HG02678 (cell line): ENCODE data around the gene PTPRO.

Source experiments
- ATAC-seq: cut with Tn5 transposase; IDR thresholded peaks from one replicate; pipeline ENCODE4 v1.9.1; 2021; ENCODE audit warnings: mild to moderate bottlenecking, moderate library complexity; ENCODE audit not compliant: unreplicated experiment

PTPRO gene

DNA sequence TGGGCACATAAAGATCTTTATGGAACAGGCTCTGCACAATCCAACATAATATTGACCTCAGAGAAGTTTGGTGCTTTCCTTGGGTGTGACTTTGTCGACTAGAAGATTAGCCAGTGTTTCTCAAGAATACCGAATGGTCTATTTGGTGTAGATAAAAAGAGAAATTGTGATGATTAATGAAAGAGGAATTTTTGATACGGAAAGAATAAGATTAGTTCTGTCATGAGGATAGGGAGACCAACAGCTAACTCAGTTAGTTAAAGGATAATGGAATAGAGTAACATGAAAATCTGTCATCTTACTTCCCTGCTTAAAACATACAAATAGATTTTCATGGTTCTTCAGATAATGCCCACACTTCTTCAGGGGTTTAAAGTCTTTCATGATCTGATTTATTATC is 24.2 kb downstream of the PTPRO start:
- ATAC-seq, result no peak

DNA sequence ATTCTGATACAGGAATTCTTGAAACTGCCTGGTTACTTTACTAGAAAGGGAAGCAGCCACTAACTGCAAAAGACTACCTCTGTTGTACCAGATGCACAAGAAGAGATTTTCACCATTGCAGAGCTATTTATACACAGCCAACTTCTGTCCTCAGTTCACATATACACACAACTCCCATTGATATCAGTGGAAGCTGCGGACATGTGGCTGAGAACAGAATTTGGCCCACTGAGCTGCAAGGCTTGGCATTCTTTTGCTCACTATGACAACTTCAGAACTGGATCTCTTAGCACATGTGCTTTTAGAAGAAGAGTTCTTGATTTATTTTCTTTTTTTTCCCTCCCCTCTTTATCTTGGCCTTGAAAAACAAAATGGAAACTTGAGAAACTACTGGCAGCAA is 28.3 kb downstream of the PTPRO start:
- ATAC-seq, result no peak

GRCh38 chr12:15355766-15356165 is 33.5 kb downstream of the PTPRO start:
- no peak for ATAC-seq

DNA sequence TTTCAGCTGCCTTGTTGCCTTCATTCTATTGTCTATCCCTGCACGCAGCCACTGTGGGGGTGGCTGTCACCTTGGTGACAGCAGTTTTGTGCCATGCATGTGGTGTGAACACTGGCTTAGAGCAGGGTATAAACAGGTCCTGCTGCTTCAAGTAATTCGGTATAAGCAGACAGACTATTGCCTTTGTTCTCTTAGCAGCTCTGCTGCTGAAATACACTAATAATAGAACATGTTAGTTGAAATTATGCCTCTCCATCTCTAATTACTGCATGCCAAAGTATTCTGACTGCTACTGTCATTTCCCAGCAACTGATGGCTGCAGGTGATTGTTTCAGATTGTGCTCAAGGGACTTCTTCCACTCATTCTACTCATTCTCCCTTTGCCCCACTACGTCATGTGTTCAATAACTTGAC is 34.6 kb downstream of the PTPRO start:
- no peak for ATAC-seq

- no peak for ATAC-seq
Observed at GRCh38 chr12:15364221-15365160, 42.2 kb downstream of the PTPRO start.

DNA sequence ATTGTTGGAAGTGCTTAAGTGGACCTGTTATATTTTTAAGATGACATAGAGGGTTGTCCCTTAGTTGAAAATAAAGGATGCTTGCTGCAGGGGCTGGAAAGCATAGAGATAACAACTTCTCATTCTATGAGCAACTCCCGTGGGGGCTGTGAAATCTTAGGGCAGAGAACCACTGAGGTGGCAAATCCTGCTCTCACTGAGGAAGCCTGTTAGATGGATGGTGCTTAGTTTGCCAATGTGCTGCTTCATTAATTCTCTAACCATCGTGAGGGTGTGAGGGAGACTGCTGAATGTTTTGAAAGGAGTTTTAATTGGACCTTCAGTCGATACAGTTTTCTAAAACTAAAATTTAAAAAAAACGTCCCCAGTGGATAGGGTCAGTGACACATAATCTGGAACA is 46.5 kb downstream of the PTPRO start:
- ATAC-seq, result no peak

DNA sequence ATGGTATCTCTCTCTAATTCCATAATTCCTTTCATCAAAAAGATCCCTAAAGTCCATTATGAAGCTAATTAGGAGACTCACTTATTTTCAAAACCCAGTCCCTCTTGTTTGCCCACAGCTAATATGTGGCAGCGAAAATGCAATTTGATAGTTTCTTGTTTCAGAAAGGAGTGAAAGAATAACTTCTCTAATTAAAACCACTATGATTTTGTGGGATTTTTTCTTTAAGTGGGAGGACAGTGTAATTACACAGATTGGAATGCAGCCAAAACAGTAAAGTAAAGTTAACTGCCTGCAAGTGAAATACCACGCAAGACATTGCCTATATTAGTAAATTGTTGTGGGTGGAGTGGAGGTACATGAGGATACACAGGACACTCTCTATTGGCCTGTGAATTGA is 50.0 kb downstream of the PTPRO start:
- no peak for ATAC-seq

- no peak for ATAC-seq
Observed at GRCh38 chr12:15387772-15388171, 65.5 kb downstream of the PTPRO start.

DNA sequence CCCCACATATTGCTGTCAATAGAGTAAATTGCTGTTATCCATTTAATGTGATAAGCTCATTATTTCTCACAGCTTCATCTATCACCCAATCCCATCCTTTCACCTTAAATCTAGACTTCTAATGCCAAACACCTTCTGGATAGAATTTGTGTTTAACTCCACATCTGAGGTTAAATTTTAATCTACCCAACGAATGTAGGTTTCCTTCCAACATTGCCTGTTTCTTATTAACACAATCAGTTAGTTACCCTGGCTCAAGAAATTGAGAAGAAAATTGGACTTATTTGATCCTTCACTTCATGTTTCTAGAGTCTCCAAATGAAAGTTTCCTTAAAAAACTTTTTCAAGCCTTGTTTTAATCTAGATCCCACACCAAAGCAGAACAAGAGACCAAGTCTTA is 67.3 kb downstream of the PTPRO start:
- ATAC-seq, result no peak

DNA sequence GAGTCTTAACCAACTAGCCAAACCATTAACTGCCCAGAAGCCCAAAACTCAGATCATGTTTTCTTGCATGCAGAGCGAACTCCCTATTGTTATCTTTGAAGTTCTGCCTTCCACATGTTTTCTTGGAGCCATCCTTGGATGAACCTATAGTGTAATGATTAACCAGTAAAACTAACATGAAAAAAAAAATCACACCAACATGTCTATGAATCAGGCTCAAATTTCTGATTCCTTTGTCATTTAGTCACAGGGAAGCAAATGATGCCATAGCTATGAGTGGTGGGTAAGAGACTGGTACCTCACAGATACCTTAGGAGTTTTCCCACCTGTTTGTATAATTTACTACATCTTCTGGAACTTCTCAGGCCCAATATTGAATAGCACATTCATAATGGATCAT is 70.7 kb downstream of the PTPRO start:
- ATAC-seq, result no peak

DNA sequence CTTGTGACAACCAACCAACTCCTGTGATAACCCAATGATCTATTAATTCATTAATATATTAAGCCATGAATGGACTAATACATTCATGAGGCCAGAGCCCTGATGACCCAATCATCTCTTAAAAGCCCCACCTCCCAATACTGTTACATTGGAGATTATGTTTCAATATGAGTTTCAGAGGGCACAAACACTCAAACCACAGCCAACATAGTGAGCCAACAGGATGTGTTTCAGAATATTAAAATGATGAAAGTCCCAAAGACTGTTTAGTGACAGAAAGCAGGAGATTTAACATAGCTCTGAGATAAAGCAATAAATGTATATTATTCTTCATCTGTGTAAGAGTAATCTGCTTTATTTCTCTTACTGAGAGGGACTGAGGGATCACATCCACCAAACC is 71.7 kb downstream of the PTPRO start:
- no peak for ATAC-seq

GRCh38 chr12:15404485-15404884 is 82.2 kb downstream of the PTPRO start:
- ATAC-seq, result no peak

DNA sequence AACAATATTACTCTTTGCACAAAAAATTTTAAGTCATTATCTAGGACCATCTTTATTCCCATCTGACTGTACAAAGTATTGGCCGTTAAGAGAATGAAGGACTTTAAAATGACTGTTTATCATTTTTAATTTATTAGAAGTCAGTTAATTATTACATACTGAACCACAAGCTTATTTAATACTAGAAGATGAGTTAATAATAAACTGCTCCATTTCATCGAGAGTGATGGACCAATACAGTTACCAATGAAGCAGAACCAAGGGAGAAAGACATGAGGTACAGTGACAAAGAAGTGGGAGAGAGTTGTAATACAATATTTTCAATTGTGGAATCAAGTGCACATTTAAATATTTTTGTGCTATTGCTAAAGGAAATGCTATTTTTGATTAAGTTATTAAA is 83.3 kb downstream of the PTPRO start:
- no peak for ATAC-seq

DNA sequence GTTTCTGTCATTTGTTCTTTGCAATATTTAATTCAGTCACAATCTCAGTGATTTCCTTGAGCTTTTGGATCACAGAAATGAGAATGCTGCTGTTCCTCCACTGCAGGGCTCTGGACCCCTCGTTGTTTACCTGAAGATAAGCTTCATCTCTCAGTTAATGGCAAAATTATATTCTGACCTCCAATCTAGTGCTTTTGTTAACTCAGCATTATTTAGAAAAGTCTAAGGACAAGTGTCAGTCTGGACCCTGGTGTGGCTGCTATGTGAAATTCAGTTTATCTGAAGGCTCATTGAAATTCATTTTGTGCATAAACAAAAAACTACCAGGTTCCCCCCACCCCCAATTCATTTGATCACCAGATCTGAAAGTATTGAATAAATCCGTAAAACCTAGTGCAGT is 84.7 kb downstream of the PTPRO start:
- ATAC-seq, result no peak

DNA sequence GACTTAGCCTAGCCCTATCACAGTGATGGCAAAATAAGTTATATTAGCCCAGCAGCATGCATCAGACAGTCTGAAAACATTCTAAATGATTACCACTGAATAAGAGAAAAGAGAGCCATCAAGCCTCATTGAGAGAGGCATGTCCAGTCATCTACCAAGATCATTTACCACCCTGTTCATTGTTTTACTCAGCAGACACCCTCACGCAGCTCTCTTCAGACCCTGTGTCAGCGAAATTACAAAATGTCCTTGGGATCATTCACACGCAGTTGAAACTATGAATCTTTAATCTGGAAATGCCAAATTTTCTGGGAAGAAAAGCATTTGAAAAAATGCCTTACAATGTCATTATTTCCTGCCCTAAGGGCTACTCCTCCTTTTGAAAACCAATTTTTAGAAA is 89.5 kb downstream of the PTPRO start:
- no peak for ATAC-seq

DNA sequence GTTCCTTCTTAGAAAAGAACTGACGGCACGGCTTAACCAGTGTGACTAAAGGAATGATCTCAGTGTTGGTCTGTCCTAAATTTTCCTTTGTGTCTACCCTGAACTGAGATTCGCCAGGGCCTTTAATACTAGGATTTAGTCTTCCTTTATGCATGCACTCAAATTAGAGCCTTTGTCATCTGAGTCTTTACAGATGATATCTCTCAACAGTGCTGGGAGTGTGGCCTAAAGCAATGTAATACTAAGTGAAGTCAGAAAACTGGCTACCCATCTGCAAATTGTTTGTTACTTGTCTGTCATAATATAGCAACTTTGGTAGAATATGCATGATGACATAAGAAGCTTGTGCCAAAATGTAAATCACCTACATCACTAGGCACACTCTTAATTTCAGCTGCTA is 95.4 kb downstream of the PTPRO start:
- no peak for ATAC-seq

DNA sequence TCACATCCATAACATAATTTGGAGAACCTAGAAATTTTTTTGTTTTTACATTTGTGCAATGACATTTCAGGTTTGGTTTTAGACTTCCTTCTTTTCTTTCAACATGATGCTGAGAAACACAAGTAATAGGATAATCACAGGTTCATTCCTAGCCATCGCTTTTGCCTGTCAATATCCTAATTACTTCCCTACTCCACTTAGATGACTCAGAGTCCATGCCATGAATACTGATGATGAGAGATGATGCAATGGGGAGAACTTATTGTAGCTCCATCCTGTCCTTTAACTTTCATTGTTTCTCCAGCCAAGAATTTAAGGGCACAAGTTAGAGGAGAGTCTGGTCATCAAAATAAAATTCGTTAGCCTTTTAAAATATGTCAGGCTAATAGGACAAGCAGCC is 101.3 kb downstream of the PTPRO start:
- ATAC-seq, result no peak

GRCh38 chr12:15427913-15428312 is 105.6 kb downstream of the PTPRO start:
- no peak for ATAC-seq

- no peak for ATAC-seq
Observed at GRCh38 chr12:15428632-15429031, 106.3 kb downstream of the PTPRO start.

GRCh38 chr12:15429262-15429661 is 107.0 kb downstream of the PTPRO start:
- no peak for ATAC-seq

- ATAC-seq, result no peak
Observed at GRCh38 chr12:15435597-15435996, 113.3 kb downstream of the PTPRO start.

- ATAC-seq, result no peak
Observed at GRCh38 chr12:15439459-15439858, 117.2 kb downstream of the PTPRO start.

- ATAC-seq, result no peak
Observed at GRCh38 chr12:15443050-15443449, 120.7 kb downstream of the PTPRO start.
